ENCODE results near the gene SLC66A3.

The SLC66A3 gene

DNA sequence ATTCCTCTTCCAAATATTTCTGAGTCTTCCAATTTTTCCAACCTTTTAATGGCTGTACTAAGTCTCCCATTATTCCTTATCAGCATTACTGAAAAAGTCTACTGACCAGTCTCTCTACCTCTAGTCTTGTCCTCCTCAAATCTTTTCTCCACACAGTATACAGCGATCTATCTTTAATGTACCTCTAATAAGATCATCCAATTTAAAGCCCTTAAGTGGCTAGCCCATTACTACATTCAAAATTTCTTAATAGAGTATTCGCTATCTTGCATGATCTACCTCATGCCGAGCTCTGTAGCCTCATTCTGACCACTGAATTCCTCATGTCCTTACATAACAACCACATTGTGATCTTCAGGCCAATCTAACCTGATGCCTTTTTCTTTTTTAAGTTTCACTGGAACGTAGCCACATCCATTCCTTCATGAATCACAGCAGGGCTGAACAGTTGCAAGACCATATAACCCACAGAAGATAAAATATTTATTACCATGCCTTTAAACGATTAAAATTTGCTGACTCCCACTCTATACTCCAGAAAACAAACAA is 57.9 kb downstream of the SLC66A3 start:
- no peak for DNase-seq (ENCODE audit: low read depth in 2 of 2, low spot score in 1 of 2)

- DNase-seq (ENCODE audit: low read depth in 2 of 2, low spot score in 1 of 2) = no peak
These were observed 58.7 kb downstream of the SLC66A3 start for GRCh38 chr2:11213975-11214374.

DNA sequence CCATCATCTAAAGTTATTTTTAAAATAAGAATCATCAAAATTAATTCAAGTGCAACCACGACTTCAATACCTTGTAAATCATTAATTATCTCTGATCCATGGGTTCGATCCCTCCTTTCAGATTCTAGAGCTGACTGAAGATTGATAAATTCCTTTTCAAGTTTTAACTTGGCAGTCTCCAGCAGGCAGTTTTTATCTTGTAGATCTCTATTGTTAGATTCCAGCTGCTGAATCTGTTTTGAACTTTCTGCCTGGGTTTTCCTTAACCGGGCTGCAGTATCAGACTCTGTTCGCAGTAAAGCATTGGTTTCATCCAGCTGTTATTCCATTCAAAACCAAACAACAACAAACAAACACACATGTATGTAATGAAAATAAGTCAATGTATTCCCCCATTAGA is 59.5 kb downstream of the SLC66A3 start:
- DNase-seq (ENCODE audit: low read depth in 2 of 2, low spot score in 1 of 2) = no peak

DNA sequence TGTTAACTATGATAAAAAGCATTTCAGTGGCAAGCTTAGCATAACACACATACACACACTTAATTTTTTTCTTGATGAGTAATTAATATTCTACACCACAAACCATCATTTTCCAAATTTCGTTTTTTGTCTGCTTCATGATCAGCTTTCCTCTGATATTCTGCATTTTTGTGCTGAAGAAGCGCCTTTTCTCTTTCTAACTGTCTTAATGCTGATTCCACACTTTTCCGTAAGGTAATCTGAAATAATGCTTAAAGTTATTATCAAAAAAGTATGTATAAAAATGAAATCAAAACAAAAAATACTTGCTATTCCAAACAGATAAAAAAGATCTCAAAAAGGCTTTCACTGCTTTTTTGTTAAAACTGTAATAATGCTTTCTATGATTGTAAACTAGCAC is 60.1 kb downstream of the SLC66A3 start:
- DNase-seq (ENCODE audit: low read depth in 2 of 2, low spot score in 1 of 2) = no peak

- no peak for DNase-seq (ENCODE audit: low read depth in 2 of 2, low spot score in 1 of 2)
These were observed 65.2 kb downstream of the SLC66A3 start for GRCh38 chr2:11220445-11220844.

DNA sequence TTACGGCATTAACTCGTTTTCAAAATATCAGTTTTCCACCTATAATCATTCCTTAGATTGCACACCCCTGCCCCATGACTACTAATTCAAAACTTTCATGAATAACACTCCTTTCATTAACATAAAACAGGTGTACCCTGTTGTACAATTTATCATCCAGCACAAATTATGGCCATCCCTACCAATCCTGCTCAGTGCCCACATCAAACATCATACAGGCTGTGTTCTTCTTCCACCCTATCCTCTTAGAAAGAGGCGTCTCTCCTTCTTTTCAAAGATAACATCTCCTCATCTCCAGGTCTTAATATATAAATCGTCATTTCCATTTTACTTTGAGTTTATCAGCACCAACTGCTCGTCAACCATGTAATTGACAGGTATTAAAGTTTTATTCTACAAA is 67.6 kb downstream of the SLC66A3 start:
- DNase-seq (ENCODE audit: low read depth in 2 of 2, low spot score in 1 of 2) = no peak

GRCh38 chr2:11224887-11225286 is 69.6 kb downstream of the SLC66A3 start:
- no peak for DNase-seq (ENCODE audit: low read depth in 2 of 2, low spot score in 1 of 2)

GRCh38 chr2:11227595-11227994 is 72.3 kb downstream of the SLC66A3 start:
- no peak for DNase-seq (ENCODE audit: low read depth in 2 of 2, low spot score in 1 of 2)
